ENCODE results near the gene PLS1.

PLS1 gene

GRCh38 chr3:142754494-142754893 is 158.3 kb downstream of the PLS1 start:
- DNase-seq (ENCODE audit: low read depth in 2 of 2, low spot score in 1 of 2): no peak
